Epithelial cell of prostate (primary cell): ENCODE results near the gene SFSWAP.
"Not testable (repeated sequence)": the region's sequence is repeated elsewhere in the genome, so short reads cannot be mapped to it uniquely, and the experiment has no call there.

Source experiments
- DNase-seq: peaks from one replicate; pipeline ENCODE4 v3.0.0-alpha.2; 2011; ENCODE audit warnings: low read depth, low spot score
- H3K27ac ChIP-seq: fragments of 450-650 bp; 2 replicates; pipeline ENCODE4 v1.5.1; 2017; ENCODE audit warnings: mild to moderate bottlenecking

SFSWAP gene

GRCh38 chr12:131733874-131734273 lies 23.0 kb downstream of the SFSWAP start:
- H3K27ac ChIP-seq, result no peak overlapping the region

GRCh38 chr12:131734336-131735152 lies 23.7 kb downstream of the SFSWAP start:
- no peak for DNase-seq
- H3K27ac ChIP-seq, result no peak overlapping the region

More at GRCh38 chr12:131733874-131734273, 23.0 kb downstream of the SFSWAP start:
- no peak for DNase-seq

GRCh38 chr12:131735153-131735456 lies 24.2 kb downstream of the SFSWAP start:
- DNase-seq, result no peak

GRCh38 chr12:131735476-131736445 lies 24.9 kb downstream of the SFSWAP start:
- no peak for DNase-seq
- H3K27ac ChIP-seq, result peak overlapping the region; percentile 86

More at GRCh38 chr12:131735153-131735456, 24.2 kb downstream of the SFSWAP start:
- peak overlapping the region; percentile 86 for H3K27ac ChIP-seq

GRCh38 chr12:131736446-131737149 lies 25.7 kb downstream of the SFSWAP start:
- H3K27ac ChIP-seq, result peak overlapping the region; percentile 86
- no peak for DNase-seq

- peak overlapping the region; percentile 86 for H3K27ac ChIP-seq
- peak; percentile 86 for DNase-seq
These were observed 26.4 kb downstream of the SFSWAP start for GRCh38 chr12:131737150-131737827.

- peak overlapping the region; percentile 86 for H3K27ac ChIP-seq
- no peak for DNase-seq
These were observed 27.3 kb downstream of the SFSWAP start for GRCh38 chr12:131738196-131738595.

GRCh38 chr12:131740626-131741025 lies 29.7 kb downstream of the SFSWAP start:
- DNase-seq, result no peak
- H3K27ac ChIP-seq, result no peak overlapping the region

GRCh38 chr12:131742761-131743160 lies 31.9 kb downstream of the SFSWAP start:
- not testable (repeated sequence) for DNase-seq, H3K27ac ChIP-seq

- H3K27ac ChIP-seq, DNase-seq: not testable (repeated sequence)
These were observed 32.5 kb downstream of the SFSWAP start for GRCh38 chr12:131743410-131743809.

GRCh38 chr12:131743880-131744279 lies 33.0 kb downstream of the SFSWAP start:
- not testable (repeated sequence) for H3K27ac ChIP-seq, DNase-seq

GRCh38 chr12:131744675-131745074 lies 33.8 kb downstream of the SFSWAP start:
- not testable (repeated sequence) for DNase-seq, H3K27ac ChIP-seq

GRCh38 chr12:131745706-131746105 lies 34.8 kb downstream of the SFSWAP start:
- H3K27ac ChIP-seq, result no peak overlapping the region
- no peak for DNase-seq

GRCh38 chr12:131747276-131748177 lies 36.6 kb downstream of the SFSWAP start:
- no peak overlapping the region for H3K27ac ChIP-seq
- no peak for DNase-seq

GRCh38 chr12:131749618-131750315 lies 38.9 kb downstream of the SFSWAP start:
- no peak overlapping the region for H3K27ac ChIP-seq
- DNase-seq, result no peak

- no peak overlapping the region for H3K27ac ChIP-seq
These were observed 40.4 kb downstream of the SFSWAP start for GRCh38 chr12:131751335-131751734.

GRCh38 chr12:131752451-131752850 lies 41.6 kb downstream of the SFSWAP start:
- DNase-seq, result no peak
- no peak overlapping the region for H3K27ac ChIP-seq

More at GRCh38 chr12:131751335-131751734, 40.4 kb downstream of the SFSWAP start:
- no peak for DNase-seq

- no peak for DNase-seq
- no peak overlapping the region for H3K27ac ChIP-seq
These were observed 42.1 kb downstream of the SFSWAP start for GRCh38 chr12:131753005-131753404.
